ENCODE measurements around the gene TMEM31. TPM values are rescaled to one million over a fixed set of nuclear protein-coding genes. Genes with fewer than 3 reads are reported as not detected.

The TMEM31 gene
- total and polyA plus RNA-seq, 2 of the 8 experiments (the other 6 are each of a cell fraction or from before 2014, with no cell fraction given): 0.65 TPM; not detected in 1

DNA sequence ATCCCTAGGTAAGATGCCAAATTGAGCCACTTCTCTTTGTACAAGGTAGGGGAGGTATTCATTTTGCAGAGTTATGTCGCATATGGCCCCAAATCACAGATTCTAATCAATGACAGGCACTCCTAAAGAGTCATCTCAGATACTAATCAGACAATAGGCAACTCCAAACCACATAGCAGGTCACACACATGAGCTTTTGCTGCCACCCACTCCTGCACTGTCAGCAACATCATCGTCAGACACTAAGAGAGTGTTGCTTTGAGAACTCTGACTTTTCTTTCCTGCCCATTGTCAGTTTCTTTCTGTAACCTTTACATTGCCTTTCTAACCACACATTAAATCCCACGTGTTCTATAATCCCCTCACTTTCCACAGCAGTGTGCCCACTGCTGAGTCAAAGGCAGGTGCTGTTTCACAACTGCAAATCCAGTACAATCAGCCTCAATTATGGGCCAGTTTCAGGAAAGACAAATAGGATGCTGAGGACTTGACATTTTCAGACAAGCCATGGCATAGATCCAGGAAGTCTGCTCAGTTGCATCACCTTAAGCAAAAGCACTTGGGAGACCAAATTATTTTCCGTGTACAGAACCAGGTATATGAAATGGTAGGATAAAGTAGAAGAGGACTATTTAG, 23.5 kb downstream of the TMEM31 start:
- 80% methylated on average over 4 of the region's 4 CpGs; no CpG with 5 or more reads in 1 of the 2 experiments for WGBS, 2 experiments (ENCODE audit: extremely low coverage in 1 of 2, insufficient coverage in 1 of 2, insufficient read length in 1 of 2, insufficient replicate concordance in 2 of 2, low coverage in 1 of 2, low lambda C conversion rate in 2 of 2, missing lambda C conversion rate in 1 of 2)
- H3K23ac ChIP-seq (ENCODE audit: insufficient read length): no peak overlapping the region
- H3K36me3 ChIP-seq (ENCODE audit: control insufficient read depth in 2 of 4, insufficient read depth in 4 of 4, low read length in 3 of 4): no peaks in the 10 kb centered on the region
- no peak overlapping the region; the same call in 1 of the 2 replicates for H2BK5ac ChIP-seq (ENCODE audit: low read depth, low read length)
- no peaks in the 10 kb centered on the region for H3K27me3 ChIP-seq (replicated peaks in 1 of 4; ENCODE audit: control insufficient read depth in 3 of 4, extremely low read depth in 1 of 4, insufficient read depth in 3 of 4, low read length in 3 of 4)
- no peak overlapping the region for H3K27ac ChIP-seq (ENCODE audit: low read depth, low read length)
- H2BK120ac ChIP-seq (replicated peaks; ENCODE audit: low read depth, low read length): no peak overlapping the region
- H2BK20ac ChIP-seq (ENCODE audit: low read length): 0 out of 2 replicates have a peak overlapping the region, but pooled peaks have one; percentile 32
- no peak overlapping the region for H4K5ac ChIP-seq (ENCODE audit: insufficient read length, low read depth, low read length)
- H3K4me3 ChIP-seq (ENCODE audit: extremely low read depth in 1 of 4, insufficient read depth in 2 of 4, low read depth in 3 of 4, low read length in 4 of 4): no peak overlapping the region
- H3K14ac ChIP-seq (ENCODE audit: insufficient read length): no peak overlapping the region
- no peak overlapping the region for H2AK5ac ChIP-seq (ENCODE audit: low read depth, low read length)
- no peak overlapping the region for H2AFZ ChIP-seq (ENCODE audit: low read length)
- peak overlapping the region; percentile 81; the same call in 1 of the 2 replicates for H2BK15ac ChIP-seq (ENCODE audit: low read length)
- no peak overlapping the region for H3K9ac ChIP-seq (replicated peaks in 1 of 4; ENCODE audit: extremely low read depth in 1 of 4, low read depth in 3 of 4, low read length in 3 of 4)
- H4K8ac ChIP-seq (ENCODE audit: extremely low read depth, insufficient read depth, low read length): no peak overlapping the region
- FAIRE-seq: no peak
- no peak overlapping the region for H4K91ac ChIP-seq (replicated peaks; ENCODE audit: insufficient read length, low read length)
- no peaks in the 10 kb centered on the region for H3K79me2 ChIP-seq (ENCODE audit: control insufficient read depth in 1 of 2, insufficient read depth in 2 of 2, low read length in 2 of 2)
- ChIA-PET POLR2A (ENCODE audit: partially characterized antibody) (interaction anchor here (1.6 to 4.6 kb wide), 3 partner anchors 8 to 26 kb away, joined by 3 to 26 read pairs (median 4); no protein-coding TSS in a partner anchor), CTCF (ENCODE audit: partially characterized antibody) (interaction anchor here (1.1 kb wide), 1 partner anchor 22 kb away, joined by 3 read pairs; no protein-coding TSS in a partner anchor)
- no peak overlapping the region for H3K56ac ChIP-seq (replicated peaks; ENCODE audit: insufficient read length, low read depth, low read length)
- H3K9me3 ChIP-seq (ENCODE audit: insufficient read depth in 2 of 2, low read depth in 1 of 2, low read length in 1 of 2): no peaks in the 10 kb centered on the region
- no peaks in the 10 kb centered on the region for H3K79me1 ChIP-seq (ENCODE audit: low read depth, low read length)
- H2BK12ac ChIP-seq (ENCODE audit: low read depth, low read length): no peak overlapping the region
- no peak overlapping the region for H3K4me2 ChIP-seq (ENCODE audit: insufficient read depth in 1 of 2, low read depth in 2 of 2, low read length in 2 of 2)
- H3K4me1 ChIP-seq (replicated peaks in 1 of 4; ENCODE audit: control insufficient read depth in 3 of 4, insufficient read depth in 4 of 4, low read length in 3 of 4): peaks cover 0 to 8% (median 3%) of the 10 kb centered on the region in 4 experiments; a peak in 5 of 7 replicates
- no peaks in the 10 kb centered on the region for H3K23me2 ChIP-seq (ENCODE audit: low read depth, low read length)
- H4K20me1 ChIP-seq (replicated peaks in 1 of 2; ENCODE audit: control insufficient read depth in 1 of 2, insufficient read depth in 2 of 2, low read length in 2 of 2): no peaks in the 10 kb centered on the region
- no peak overlapping the region for H3K4ac ChIP-seq (replicated peaks; ENCODE audit: insufficient read length, low read depth, low read length)
- DNase-seq (ENCODE audit: low read depth in 1 of 2, low spot score in 2 of 2): no peak
- peak overlapping the region; percentile 60; the same call in 1 of the 2 replicates for H3K18ac ChIP-seq (ENCODE audit: extremely low read depth, low read length)
- TF ChIP-seq NRF1 (IDR thresholded peaks at IDR 0.05; ENCODE audit: low read depth, low read length): no peak
- TF ChIP-seq TEAD4 (IDR thresholded peaks at IDR 0.05; ENCODE audit: low read depth, low read length): no peak
- TF ChIP-seq, protein P1, sequence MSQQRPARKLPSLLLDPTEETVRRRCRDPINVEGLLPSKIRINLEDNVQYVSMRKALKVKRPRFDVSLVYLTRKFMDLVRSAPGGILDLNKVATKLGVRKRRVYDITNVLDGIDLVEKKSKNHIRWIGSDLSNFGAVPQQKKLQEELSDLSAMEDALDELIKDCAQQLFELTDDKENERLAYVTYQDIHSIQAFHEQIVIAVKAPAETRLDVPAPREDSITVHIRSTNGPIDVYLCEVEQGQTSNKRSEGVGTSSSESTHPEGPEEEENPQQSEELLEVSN (IDR thresholded peaks at IDR 0.05): no peak
- TF ChIP-seq POLR2A (IDR thresholded peaks at IDR 0.05; ENCODE audit: control extremely low read depth in 1 of 2, low read depth in 2 of 2, low read length in 2 of 2): no peak
- no peak for TF ChIP-seq JUND (IDR thresholded peaks at IDR 0.05; ENCODE audit: low read length)
- no peak for TF ChIP-seq RFX5 (IDR thresholded peaks at IDR 0.05; ENCODE audit: borderline replicate concordance, low read depth, low read length)
- no peak for TF ChIP-seq RXRA (IDR thresholded peaks at IDR 0.05; ENCODE audit: insufficient read depth, low read depth, low read length)
- TF ChIP-seq KDM1A (IDR thresholded peaks at IDR 0.05; ENCODE audit: borderline replicate concordance, low read length): no peak
- TF ChIP-seq TAF1 (IDR thresholded peaks at IDR 0.05; ENCODE audit: low read depth, low read length): no peak
- no peak for TF ChIP-seq MAFK (IDR thresholded peaks at IDR 0.05; ENCODE audit: low read depth, low read length)
- no peak for TF ChIP-seq CEBPB (IDR thresholded peaks at IDR 0.05; ENCODE audit: low read depth, low read length)
- TF ChIP-seq HDAC6 (IDR thresholded peaks at IDR 0.05; ENCODE audit: low read depth, low read length): no peak
- no peak for TF ChIP-seq TCF12 (IDR thresholded peaks at IDR 0.05; ENCODE audit: low read depth, low read length)
